ENCODE measurements around the gene C1orf210.

Gene C1orf210

DNA sequence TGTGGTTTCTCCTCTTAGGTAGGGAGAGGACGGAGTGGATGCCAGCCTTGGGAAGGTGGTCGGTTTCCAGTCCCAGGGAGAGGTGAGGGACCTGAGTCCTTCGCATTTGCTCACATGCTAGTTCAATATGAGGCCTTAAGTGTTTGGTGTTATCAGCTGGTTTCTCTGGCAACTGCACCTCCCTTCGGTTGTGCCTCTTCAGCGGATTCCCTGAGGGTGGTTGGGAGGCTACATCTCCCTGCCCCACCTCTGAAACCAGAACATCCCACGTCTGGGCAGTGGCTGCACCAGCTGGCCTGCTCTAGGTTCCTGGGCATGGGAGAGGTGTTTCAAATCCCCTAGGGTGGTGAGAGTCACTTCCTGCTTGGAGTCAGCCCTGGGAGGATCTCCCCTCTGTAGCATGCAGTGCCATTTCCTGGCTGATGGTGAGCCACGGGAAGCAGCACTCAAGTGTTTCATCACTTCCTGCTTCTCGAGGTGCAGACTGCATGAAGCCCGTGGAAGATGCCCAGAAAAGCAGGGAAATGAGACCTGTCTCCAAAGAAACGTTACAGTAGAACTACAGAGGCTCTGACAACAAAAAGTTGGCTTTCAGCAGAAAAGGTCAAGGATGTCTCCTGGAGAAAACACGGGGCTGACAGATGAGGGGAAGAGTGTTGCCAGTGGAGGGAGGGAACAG, 11.1 kb downstream of the C1orf210 start:
- Histone ChIP-seq H3K4me1 (ENCODE audit: control insufficient read depth, low read length) (peaks cover 7% of the 10 kb centered on the region), H3K27ac (ENCODE audit: low read depth, low read length) (no peak overlapping the region), H3K9me3 (ENCODE audit: control insufficient read depth, insufficient read depth, low read length) (no peaks in the 10 kb centered on the region), H3K9me2 (replicated peaks; ENCODE audit: control insufficient read depth, low read length) (no peaks in the 10 kb centered on the region), H3F3A (ENCODE audit: control insufficient read depth, insufficient read depth) (no peaks in the 10 kb centered on the region), H3K4me2 (ENCODE audit: low read length) (peak overlapping the region; percentile 26), H3K27me3 (ENCODE audit: control insufficient read depth, low read length) (no peaks in the 10 kb centered on the region), H3K79me2 (ENCODE audit: control insufficient read depth, low read length) (no peaks in the 10 kb centered on the region), H3K36me3 (ENCODE audit: control insufficient read depth, low read length) (no peaks in the 10 kb centered on the region), H4K20me1 (ENCODE audit: control insufficient read depth, insufficient read depth, low read depth, low read length) (no peaks in the 10 kb centered on the region), H3K4me3 (ENCODE audit: low read length) (peak overlapping the region; percentile 13; the same call in 1 of the 2 replicates)
- no peak for TF ChIP-seq EZH2phosphoT487 (IDR thresholded peaks at IDR 0.05; ENCODE audit: borderline replicate concordance, low read length)
- TF ChIP-seq, protein P1, sequence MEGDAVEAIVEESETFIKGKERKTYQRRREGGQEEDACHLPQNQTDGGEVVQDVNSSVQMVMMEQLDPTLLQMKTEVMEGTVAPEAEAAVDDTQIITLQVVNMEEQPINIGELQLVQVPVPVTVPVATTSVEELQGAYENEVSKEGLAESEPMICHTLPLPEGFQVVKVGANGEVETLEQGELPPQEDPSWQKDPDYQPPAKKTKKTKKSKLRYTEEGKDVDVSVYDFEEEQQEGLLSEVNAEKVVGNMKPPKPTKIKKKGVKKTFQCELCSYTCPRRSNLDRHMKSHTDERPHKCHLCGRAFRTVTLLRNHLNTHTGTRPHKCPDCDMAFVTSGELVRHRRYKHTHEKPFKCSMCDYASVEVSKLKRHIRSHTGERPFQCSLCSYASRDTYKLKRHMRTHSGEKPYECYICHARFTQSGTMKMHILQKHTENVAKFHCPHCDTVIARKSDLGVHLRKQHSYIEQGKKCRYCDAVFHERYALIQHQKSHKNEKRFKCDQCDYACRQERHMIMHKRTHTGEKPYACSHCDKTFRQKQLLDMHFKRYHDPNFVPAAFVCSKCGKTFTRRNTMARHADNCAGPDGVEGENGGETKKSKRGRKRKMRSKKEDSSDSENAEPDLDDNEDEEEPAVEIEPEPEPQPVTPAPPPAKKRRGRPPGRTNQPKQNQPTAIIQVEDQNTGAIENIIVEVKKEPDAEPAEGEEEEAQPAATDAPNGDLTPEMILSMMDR (IDR thresholded peaks at IDR 0.05; ENCODE audit: low read depth, low read length, poor library complexity, severe bottlenecking), result no peak

GRCh38 chr1:43273708-43274107, 11.7 kb downstream of the C1orf210 start:
- H3K9me3 ChIP-seq (ENCODE audit: control insufficient read depth, insufficient read depth, low read length), result no peaks in the 10 kb centered on the region
- H4K20me1 ChIP-seq (ENCODE audit: control insufficient read depth, insufficient read depth, low read depth, low read length), result no peaks in the 10 kb centered on the region
- H3K4me2 ChIP-seq (ENCODE audit: low read length), result no peak overlapping the region
- H3F3A ChIP-seq (ENCODE audit: control insufficient read depth, insufficient read depth), result no peaks in the 10 kb centered on the region
- no peak overlapping the region for H3K27ac ChIP-seq (ENCODE audit: low read depth, low read length)
- H3K79me2 ChIP-seq (ENCODE audit: control insufficient read depth, low read length), result no peaks in the 10 kb centered on the region
- no peaks in the 10 kb centered on the region for H3K9me2 ChIP-seq (replicated peaks; ENCODE audit: control insufficient read depth, low read length)
- no peaks in the 10 kb centered on the region for H3K27me3 ChIP-seq (ENCODE audit: control insufficient read depth, low read length)
- H3K36me3 ChIP-seq (ENCODE audit: control insufficient read depth, low read length), result no peaks in the 10 kb centered on the region
- TF ChIP-seq, protein P1 (IDR thresholded peaks at IDR 0.05; ENCODE audit: low read depth, low read length, poor library complexity, severe bottlenecking), result no peak
- no peak for TF ChIP-seq EZH2phosphoT487 (IDR thresholded peaks at IDR 0.05; ENCODE audit: borderline replicate concordance, low read length)
- no peak overlapping the region for H3K4me3 ChIP-seq (ENCODE audit: low read length)
- peaks cover 7% of the 10 kb centered on the region for H3K4me1 ChIP-seq (ENCODE audit: control insufficient read depth, low read length)

DNA sequence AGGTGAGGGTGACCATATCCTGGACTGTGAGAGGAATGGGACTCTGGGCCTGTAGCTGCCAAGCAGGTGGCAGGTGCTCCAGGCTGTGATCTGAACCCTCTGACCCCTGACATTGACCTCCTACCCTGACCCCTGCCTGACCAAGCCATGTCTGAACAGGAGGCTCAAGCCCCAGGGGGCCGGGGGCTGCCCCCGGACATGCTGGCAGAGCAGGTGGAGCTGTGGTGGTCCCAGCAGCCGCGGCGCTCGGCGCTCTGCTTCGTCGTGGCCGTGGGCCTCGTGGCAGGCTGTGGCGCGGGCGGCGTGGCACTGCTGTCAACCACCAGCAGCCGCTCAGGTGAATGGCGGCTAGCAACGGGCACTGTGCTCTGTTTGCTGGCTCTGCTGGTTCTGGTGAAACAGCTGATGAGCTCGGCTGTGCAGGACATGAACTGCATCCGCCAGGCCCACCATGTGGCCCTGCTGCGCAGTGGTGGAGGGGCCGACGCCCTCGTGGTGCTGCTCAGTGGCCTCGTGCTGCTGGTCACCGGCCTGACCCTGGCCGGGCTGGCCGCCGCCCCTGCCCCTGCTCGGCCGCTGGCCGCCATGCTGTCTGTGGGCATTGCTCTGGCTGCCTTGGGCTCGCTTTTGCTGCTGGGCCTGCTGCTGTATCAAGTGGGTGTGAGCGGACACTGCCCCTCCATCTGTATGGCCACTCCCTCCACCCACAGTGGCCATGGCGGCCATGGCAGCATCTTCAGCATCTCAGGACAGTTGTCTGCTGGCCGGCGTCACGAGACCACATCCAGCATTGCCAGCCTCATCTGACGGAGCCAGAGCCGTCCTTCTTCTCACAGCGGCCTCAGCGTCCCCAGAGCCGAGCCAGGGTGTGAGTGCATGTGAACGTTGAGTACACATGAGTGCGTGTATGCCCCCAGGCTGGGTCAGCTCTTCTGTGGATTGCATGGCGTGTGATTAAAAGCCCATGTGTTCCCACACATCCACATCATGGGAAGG, 12.5 kb downstream of the C1orf210 start:
- Histone ChIP-seq H4K20me1 (ENCODE audit: control insufficient read depth, insufficient read depth, low read depth, low read length) (no peaks in the 10 kb centered on the region), H3K4me2 (ENCODE audit: low read length) (no peak overlapping the region), H3K4me1 (ENCODE audit: control insufficient read depth, low read length) (peaks cover 7% of the 10 kb centered on the region), H3K27me3 (ENCODE audit: control insufficient read depth, low read length) (no peaks in the 10 kb centered on the region), H3K9me3 (ENCODE audit: control insufficient read depth, insufficient read depth, low read length) (no peaks in the 10 kb centered on the region), H3K79me2 (ENCODE audit: control insufficient read depth, low read length) (no peaks in the 10 kb centered on the region), H3K27ac (ENCODE audit: low read depth, low read length) (no peak overlapping the region), H3K9me2 (replicated peaks; ENCODE audit: control insufficient read depth, low read length) (no peaks in the 10 kb centered on the region), H3F3A (ENCODE audit: control insufficient read depth, insufficient read depth) (no peaks in the 10 kb centered on the region), H3K4me3 (ENCODE audit: low read length) (no peak overlapping the region), H3K36me3 (ENCODE audit: control insufficient read depth, low read length) (no peaks in the 10 kb centered on the region)
- TF ChIP-seq, protein P1 (IDR thresholded peaks at IDR 0.05; ENCODE audit: low read depth, low read length, poor library complexity, severe bottlenecking), result no peak
- no peak for TF ChIP-seq EZH2phosphoT487 (IDR thresholded peaks at IDR 0.05; ENCODE audit: borderline replicate concordance, low read length)

Measured in DOHH2 (cell line).